ENCODE results near the gene WHRN. TPM values are rescaled to one million over a fixed set of nuclear protein-coding genes. Genes with fewer than 3 reads are reported as not detected.

Gene WHRN
- total and polyA plus RNA-seq, 2 of the 13 experiments (the other 11 are each of a cell fraction or from before 2014, with no cell fraction given) = 2.3 to 5.3 TPM

DNA sequence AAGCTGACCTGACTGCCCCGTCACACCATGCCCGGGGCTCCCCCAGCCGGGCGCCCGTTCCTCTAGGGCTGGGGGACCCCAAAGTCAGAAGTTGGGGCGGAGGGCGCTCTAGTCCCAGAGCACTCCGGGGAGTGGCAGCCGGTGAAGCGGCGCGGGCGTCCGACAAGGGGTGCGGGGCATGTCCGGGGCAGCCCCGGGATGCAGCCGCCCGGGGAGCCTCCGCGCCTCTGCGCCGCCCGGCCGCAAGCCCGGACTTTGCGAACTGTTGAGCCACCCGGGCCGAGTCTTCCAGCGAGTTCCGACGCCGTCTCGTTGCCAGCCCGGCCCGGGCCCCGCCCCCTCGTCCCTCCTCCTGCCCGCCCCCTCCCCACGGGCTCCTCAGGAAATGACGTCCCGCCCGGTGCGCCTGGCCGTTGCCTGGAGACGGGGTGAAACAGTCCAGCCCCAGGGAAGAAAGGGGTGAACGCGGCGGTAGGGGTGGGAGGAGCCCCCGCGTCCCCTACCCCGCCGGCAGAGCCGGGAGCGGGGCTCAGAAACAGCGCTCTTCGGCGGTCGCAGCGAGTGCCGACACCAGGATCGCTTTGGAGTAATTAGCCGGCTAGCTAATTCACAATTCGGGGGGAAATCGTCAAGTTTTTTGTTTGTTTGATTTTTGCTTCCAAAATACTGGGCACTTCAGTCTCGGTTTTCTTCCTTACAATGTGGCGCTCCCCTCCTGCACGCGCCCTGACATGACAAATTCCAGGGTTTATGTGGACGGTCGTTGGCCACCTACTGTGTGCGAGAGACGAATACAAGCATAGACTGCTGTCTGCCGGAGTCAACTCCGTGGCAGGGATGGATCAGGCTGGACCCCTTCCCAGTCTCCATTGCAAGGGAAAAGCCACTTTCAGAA is at the start of gene WHRN (continued):
- TF ChIP-seq, protein P1, sequence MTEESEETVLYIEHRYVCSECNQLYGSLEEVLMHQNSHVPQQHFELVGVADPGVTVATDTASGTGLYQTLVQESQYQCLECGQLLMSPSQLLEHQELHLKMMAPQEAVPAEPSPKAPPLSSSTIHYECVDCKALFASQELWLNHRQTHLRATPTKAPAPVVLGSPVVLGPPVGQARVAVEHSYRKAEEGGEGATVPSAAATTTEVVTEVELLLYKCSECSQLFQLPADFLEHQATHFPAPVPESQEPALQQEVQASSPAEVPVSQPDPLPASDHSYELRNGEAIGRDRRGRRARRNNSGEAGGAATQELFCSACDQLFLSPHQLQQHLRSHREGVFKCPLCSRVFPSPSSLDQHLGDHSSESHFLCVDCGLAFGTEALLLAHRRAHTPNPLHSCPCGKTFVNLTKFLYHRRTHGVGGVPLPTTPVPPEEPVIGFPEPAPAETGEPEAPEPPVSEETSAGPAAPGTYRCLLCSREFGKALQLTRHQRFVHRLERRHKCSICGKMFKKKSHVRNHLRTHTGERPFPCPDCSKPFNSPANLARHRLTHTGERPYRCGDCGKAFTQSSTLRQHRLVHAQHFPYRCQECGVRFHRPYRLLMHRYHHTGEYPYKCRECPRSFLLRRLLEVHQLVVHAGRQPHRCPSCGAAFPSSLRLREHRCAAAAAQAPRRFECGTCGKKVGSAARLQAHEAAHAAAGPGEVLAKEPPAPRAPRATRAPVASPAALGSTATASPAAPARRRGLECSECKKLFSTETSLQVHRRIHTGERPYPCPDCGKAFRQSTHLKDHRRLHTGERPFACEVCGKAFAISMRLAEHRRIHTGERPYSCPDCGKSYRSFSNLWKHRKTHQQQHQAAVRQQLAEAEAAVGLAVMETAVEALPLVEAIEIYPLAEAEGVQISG (CRISPR knock-in tag; IDR thresholded peaks at IDR 0.05) = no peak; the same call in 1 of the 2 replicates
- TF ChIP-seq ETV6 (CRISPR knock-in tag; conservative IDR thresholded peaks at IDR 0.05) (no peak), REL (CRISPR knock-in tag; conservative IDR thresholded peaks at IDR 0.05) (no peak), PRMT3 (CRISPR knock-in tag; IDR thresholded peaks at IDR 0.05; ENCODE audit: borderline replicate concordance, low read depth) (no peak), ZNF619 (CRISPR knock-in tag; IDR thresholded peaks at IDR 0.05) (no peak), ETV5 (CRISPR knock-in tag; IDR thresholded peaks at IDR 0.05; ENCODE audit: borderline replicate concordance) (no peak; the same call in 1 of the 2 replicates), MED8 (CRISPR knock-in tag; IDR thresholded peaks at IDR 0.05; ENCODE audit: insufficient replicate concordance) (no peak)
- TF ChIP-seq, protein P2, sequence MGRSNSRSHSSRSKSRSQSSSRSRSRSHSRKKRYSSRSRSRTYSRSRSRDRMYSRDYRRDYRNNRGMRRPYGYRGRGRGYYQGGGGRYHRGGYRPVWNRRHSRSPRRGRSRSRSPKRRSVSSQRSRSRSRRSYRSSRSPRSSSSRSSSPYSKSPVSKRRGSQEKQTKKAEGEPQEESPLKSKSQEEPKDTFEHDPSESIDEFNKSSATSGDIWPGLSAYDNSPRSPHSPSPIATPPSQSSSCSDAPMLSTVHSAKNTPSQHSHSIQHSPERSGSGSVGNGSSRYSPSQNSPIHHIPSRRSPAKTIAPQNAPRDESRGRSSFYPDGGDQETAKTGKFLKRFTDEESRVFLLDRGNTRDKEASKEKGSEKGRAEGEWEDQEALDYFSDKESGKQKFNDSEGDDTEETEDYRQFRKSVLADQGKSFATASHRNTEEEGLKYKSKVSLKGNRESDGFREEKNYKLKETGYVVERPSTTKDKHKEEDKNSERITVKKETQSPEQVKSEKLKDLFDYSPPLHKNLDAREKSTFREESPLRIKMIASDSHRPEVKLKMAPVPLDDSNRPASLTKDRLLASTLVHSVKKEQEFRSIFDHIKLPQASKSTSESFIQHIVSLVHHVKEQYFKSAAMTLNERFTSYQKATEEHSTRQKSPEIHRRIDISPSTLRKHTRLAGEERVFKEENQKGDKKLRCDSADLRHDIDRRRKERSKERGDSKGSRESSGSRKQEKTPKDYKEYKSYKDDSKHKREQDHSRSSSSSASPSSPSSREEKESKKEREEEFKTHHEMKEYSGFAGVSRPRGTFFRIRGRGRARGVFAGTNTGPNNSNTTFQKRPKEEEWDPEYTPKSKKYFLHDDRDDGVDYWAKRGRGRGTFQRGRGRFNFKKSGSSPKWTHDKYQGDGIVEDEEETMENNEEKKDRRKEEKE (IDR thresholded peaks at IDR 0.05) = no peak
- TF ChIP-seq, protein P3, sequence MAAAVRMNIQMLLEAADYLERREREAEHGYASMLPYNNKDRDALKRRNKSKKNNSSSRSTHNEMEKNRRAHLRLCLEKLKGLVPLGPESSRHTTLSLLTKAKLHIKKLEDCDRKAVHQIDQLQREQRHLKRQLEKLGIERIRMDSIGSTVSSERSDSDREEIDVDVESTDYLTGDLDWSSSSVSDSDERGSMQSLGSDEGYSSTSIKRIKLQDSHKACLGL (CRISPR knock-in tag; IDR thresholded peaks at IDR 0.05) = no peak
- TF ChIP-seq, protein P4, sequence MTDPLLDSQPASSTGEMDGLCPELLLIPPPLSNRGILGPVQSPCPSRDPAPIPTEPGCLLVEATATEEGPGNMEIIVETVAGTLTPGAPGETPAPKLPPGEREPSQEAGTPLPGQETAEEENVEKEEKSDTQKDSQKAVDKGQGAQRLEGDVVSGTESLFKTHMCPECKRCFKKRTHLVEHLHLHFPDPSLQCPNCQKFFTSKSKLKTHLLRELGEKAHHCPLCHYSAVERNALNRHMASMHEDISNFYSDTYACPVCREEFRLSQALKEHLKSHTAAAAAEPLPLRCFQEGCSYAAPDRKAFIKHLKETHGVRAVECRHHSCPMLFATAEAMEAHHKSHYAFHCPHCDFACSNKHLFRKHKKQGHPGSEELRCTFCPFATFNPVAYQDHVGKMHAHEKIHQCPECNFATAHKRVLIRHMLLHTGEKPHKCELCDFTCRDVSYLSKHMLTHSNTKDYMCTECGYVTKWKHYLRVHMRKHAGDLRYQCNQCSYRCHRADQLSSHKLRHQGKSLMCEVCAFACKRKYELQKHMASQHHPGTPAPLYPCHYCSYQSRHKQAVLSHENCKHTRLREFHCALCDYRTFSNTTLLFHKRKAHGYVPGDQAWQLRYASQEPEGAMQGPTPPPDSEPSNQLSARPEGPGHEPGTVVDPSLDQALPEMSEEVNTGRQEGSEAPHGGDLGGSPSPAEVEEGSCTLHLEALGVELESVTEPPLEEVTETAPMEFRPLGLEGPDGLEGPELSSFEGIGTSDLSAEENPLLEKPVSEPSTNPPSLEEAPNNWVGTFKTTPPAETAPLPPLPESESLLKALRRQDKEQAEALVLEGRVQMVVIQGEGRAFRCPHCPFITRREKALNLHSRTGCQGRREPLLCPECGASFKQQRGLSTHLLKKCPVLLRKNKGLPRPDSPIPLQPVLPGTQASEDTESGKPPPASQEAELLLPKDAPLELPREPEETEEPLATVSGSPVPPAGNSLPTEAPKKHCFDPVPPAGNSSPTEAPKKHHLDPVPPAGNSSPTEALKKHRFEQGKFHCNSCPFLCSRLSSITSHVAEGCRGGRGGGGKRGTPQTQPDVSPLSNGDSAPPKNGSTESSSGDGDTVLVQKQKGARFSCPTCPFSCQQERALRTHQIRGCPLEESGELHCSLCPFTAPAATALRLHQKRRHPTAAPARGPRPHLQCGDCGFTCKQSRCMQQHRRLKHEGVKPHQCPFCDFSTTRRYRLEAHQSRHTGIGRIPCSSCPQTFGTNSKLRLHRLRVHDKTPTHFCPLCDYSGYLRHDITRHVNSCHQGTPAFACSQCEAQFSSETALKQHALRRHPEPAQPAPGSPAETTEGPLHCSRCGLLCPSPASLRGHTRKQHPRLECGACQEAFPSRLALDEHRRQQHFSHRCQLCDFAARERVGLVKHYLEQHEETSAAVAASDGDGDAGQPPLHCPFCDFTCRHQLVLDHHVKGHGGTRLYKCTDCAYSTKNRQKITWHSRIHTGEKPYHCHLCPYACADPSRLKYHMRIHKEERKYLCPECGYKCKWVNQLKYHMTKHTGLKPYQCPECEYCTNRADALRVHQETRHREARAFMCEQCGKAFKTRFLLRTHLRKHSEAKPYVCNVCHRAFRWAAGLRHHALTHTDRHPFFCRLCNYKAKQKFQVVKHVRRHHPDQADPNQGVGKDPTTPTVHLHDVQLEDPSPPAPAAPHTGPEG (CRISPR knock-in tag; IDR thresholded peaks at IDR 0.05) = no peak
- TF ChIP-seq, protein P5, sequence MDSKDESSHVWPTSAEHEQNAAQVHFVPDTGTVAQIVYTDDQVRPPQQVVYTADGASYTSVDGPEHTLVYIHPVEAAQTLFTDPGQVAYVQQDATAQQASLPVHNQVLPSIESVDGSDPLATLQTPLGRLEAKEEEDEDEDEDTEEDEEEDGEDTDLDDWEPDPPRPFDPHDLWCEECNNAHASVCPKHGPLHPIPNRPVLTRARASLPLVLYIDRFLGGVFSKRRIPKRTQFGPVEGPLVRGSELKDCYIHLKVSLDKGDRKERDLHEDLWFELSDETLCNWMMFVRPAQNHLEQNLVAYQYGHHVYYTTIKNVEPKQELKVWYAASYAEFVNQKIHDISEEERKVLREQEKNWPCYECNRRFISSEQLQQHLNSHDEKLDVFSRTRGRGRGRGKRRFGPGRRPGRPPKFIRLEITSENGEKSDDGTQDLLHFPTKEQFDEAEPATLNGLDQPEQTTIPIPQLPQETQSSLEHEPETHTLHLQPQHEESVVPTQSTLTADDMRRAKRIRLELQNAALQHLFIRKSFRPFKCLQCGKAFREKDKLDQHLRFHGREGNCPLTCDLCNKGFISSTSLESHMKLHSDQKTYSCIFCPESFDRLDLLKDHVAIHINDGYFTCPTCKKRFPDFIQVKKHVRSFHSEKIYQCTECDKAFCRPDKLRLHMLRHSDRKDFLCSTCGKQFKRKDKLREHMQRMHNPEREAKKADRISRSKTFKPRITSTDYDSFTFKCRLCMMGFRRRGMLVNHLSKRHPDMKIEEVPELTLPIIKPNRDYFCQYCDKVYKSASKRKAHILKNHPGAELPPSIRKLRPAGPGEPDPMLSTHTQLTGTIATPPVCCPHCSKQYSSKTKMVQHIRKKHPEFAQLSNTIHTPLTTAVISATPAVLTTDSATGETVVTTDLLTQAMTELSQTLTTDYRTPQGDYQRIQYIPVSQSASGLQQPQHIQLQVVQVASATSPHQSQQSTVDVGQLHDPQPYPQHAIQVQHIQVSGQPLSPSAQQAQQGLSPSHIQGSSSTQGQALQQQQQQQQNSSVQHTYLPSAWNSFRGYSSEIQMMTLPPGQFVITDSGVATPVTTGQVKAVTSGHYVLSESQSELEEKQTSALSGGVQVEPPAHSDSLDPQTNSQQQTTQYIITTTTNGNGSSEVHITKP (CRISPR knock-in tag; IDR thresholded peaks at IDR 0.05; ENCODE audit: low read depth) = no peak

All from HepG2 (cell line).